ENCODE results near the gene ROR2. TPM values are rescaled to one million over a fixed set of nuclear protein-coding genes. Genes with fewer than 3 reads are reported as not detected.

ROR2 gene
- polyA plus RNA-seq, 3 donors, result not detected

DNA sequence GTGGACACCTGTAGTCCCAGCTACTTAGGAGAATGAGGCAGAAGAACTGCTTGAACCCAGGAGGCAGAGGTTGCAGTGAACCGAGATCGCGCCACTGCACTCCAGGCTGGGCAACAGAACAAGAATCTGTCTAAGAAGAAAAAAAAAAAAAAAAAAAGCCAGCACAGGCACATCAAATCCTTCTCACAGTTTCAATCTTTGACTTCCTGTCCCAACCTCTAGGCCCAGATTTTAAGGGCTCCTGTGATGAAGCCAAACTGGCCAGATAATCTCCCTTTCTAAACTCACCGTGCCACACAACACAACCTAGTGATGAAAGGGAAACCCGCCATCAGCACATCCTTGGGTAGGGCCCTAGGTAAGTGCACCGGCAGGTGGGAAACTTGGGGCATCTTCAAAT is 58.1 kb downstream of the ROR2 start:
- Histone ChIP-seq H3K9me3 (replicated peaks in 1 of 2; ENCODE audit: control insufficient read depth in 1 of 2, insufficient read depth in 1 of 2, low read length in 2 of 2) (no peaks in the 10 kb centered on the region), H3K79me2 (ENCODE audit: insufficient read depth, low read length) (no peaks in the 10 kb centered on the region), H3K27ac (ENCODE audit: low read depth in 1 of 2, low read length in 2 of 2) (no peak overlapping the region), H3K4me2 (replicated peaks; ENCODE audit: extremely low read depth, low read length, poor library complexity, severe bottlenecking) (no peak overlapping the region), H2AFZ (ENCODE audit: insufficient read depth, low read depth, low read length, poor library complexity, severe bottlenecking) (no peak overlapping the region), H3K4me1 (ENCODE audit: control insufficient read depth in 1 of 2, insufficient read depth in 2 of 2, low read length in 2 of 2) (no peaks in the 10 kb centered on the region), H3K4me3 (replicated peaks in 1 of 3; ENCODE audit: low read depth in 2 of 3, low read length in 3 of 3) (no peak overlapping the region), H4K20me1 (ENCODE audit: insufficient read depth, low read length) (no peaks in the 10 kb centered on the region), H3K27me3 (ENCODE audit: control insufficient read depth in 2 of 2, insufficient read depth in 2 of 2, low read length in 2 of 2) (no peaks in the 10 kb centered on the region), H3K36me3 (replicated peaks in 1 of 2; ENCODE audit: control insufficient read depth in 1 of 2, insufficient read depth in 2 of 2, low read length in 2 of 2) (no peaks in the 10 kb centered on the region), H3K9ac (ENCODE audit: insufficient read depth, low read length, poor library complexity, severe bottlenecking) (no peak overlapping the region)
- no peak for DNase-seq
- Mint-ChIP-seq H3K9me3 (peaks cover 0 to 2% (median 0%) of the 10 kb centered on the region in 7 donors), H3K27me3 (ENCODE audit: low read depth in 3 of 3) (peaks cover 4 to 17% (median 7%) of the 10 kb centered on the region in 3 donors), H3K27ac (no peak overlapping the region), H3K4me3 (no peak overlapping the region), H3K36me3 (no peaks in the 10 kb centered on the region), H3K4me1 (peaks cover 5% of the 10 kb centered on the region)
- WGBS (ENCODE audit: insufficient coverage), result 100% methylated on average over 2 of the region's 6 CpGs
- TF ChIP-seq, protein P1, sequence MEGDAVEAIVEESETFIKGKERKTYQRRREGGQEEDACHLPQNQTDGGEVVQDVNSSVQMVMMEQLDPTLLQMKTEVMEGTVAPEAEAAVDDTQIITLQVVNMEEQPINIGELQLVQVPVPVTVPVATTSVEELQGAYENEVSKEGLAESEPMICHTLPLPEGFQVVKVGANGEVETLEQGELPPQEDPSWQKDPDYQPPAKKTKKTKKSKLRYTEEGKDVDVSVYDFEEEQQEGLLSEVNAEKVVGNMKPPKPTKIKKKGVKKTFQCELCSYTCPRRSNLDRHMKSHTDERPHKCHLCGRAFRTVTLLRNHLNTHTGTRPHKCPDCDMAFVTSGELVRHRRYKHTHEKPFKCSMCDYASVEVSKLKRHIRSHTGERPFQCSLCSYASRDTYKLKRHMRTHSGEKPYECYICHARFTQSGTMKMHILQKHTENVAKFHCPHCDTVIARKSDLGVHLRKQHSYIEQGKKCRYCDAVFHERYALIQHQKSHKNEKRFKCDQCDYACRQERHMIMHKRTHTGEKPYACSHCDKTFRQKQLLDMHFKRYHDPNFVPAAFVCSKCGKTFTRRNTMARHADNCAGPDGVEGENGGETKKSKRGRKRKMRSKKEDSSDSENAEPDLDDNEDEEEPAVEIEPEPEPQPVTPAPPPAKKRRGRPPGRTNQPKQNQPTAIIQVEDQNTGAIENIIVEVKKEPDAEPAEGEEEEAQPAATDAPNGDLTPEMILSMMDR (IDR thresholded peaks at IDR 0.05), result no peak
- intact Hi-C loops (cut with micrococcal nuclease), result no loop called here

DNA sequence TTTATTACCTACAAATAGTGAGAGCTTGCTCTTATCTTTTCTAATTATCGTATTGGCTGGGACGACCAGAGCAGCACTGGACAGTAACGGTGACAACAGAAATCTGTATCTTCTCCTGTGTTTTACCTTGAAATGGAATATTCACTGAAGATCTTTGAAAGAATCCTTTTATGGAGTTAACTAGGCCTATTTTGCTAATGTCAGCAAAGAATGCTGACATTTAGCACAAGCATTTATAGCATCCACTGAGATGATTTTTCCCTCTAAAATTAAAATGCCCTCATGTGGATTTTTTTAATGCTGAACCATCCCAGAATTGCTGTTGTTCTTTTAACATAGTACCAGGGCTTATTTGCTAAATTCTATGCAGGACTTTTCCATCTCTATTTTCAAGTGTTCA is 59.4 kb downstream of the ROR2 start:
- intact Hi-C loops (cut with micrococcal nuclease), result no loop called here
- no peaks in the 10 kb centered on the region for H3K36me3 Mint-ChIP-seq
- TF ChIP-seq, protein P1 (IDR thresholded peaks at IDR 0.05), result no peak
- H2AFZ ChIP-seq (ENCODE audit: insufficient read depth, low read depth, low read length, poor library complexity, severe bottlenecking), result no peak overlapping the region
- H3K9me3 ChIP-seq (replicated peaks in 1 of 2; ENCODE audit: control insufficient read depth in 1 of 2, insufficient read depth in 1 of 2, low read length in 2 of 2), result no peaks in the 10 kb centered on the region
- no peaks in the 10 kb centered on the region for H3K36me3 ChIP-seq (replicated peaks in 1 of 2; ENCODE audit: control insufficient read depth in 1 of 2, insufficient read depth in 2 of 2, low read length in 2 of 2)
- H3K27me3 Mint-ChIP-seq (ENCODE audit: low read depth in 3 of 3), result peaks cover 11 to 24% (median 17%) of the 10 kb centered on the region in 3 donors
- no peaks in the 10 kb centered on the region for H3K79me2 ChIP-seq (ENCODE audit: insufficient read depth, low read length)
- H3K4me3 Mint-ChIP-seq, result no peak overlapping the region
- H3K27ac ChIP-seq (ENCODE audit: low read depth in 1 of 2, low read length in 2 of 2), result no peak overlapping the region
- H3K4me2 ChIP-seq (replicated peaks; ENCODE audit: extremely low read depth, low read length, poor library complexity, severe bottlenecking), result no peak overlapping the region
- no peaks in the 10 kb centered on the region for H4K20me1 ChIP-seq (ENCODE audit: insufficient read depth, low read length)
- H3K4me1 Mint-ChIP-seq, result peaks cover 3% of the 10 kb centered on the region
- H3K4me3 ChIP-seq (replicated peaks in 1 of 3; ENCODE audit: low read depth in 2 of 3, low read length in 3 of 3), result no peak overlapping the region
- H3K9ac ChIP-seq (ENCODE audit: insufficient read depth, low read length, poor library complexity, severe bottlenecking), result no peak overlapping the region
- 100% methylated on average over 1 of the region's 3 CpGs for WGBS (ENCODE audit: insufficient coverage)
- no peak for DNase-seq
- H3K9me3 Mint-ChIP-seq, result peaks cover 0 to 4% (median 0%) of the 10 kb centered on the region in 7 donors
- no peak overlapping the region for H3K27ac Mint-ChIP-seq
- peaks cover 0 to 5% of the 10 kb centered on the region in 2 donors for H3K27me3 ChIP-seq (ENCODE audit: control insufficient read depth in 2 of 2, insufficient read depth in 2 of 2, low read length in 2 of 2)
- no peaks in the 10 kb centered on the region for H3K4me1 ChIP-seq (ENCODE audit: control insufficient read depth in 1 of 2, insufficient read depth in 2 of 2, low read length in 2 of 2)
